ENCODE measurements around the gene DGCR8. TPM values are rescaled to one million over a fixed set of nuclear protein-coding genes. Genes with fewer than 3 reads are reported as not detected.

DGCR8 gene
- total RNA-seq, 1 experiment from 2014 or later = 34.7 TPM

GRCh38 chr22:20095521-20095920 is 15.5 kb downstream of the DGCR8 start:
- no peak overlapping the region for H3K4me3 ChIP-seq
- intact Hi-C loops (cut with micrococcal nuclease; ENCODE audit: unreplicated experiment) = no loop called here
- ChIA-PET POLR2A (ENCODE audit: unreplicated experiment) (no interaction called here), CTCF (no interaction called here)
- no peak for TF ChIP-seq EZH2 (IDR thresholded peaks at IDR 0.05; ENCODE audit: low read depth)
- H3K4me1 ChIP-seq (replicated peaks; ENCODE audit: insufficient read depth) = no peaks in the 10 kb centered on the region
- H2AFZ ChIP-seq = no peak overlapping the region
- no peaks in the 10 kb centered on the region for H3K79me2 ChIP-seq (ENCODE audit: low read depth)
- no peak for DNase-seq
- no peaks in the 10 kb centered on the region for H3K9me2 ChIP-seq (ENCODE audit: insufficient read depth)
- H3K4me2 ChIP-seq = no peak overlapping the region
- no peaks in the 10 kb centered on the region for H3K9me3 ChIP-seq (ENCODE audit: insufficient read depth, low read depth)
- no TSS peak for BruUV-seq (replicated peaks)
- no peaks in the 10 kb centered on the region for H3K27me3 ChIP-seq (ENCODE audit: insufficient read depth, low read depth)
- H3K27ac ChIP-seq = no peak overlapping the region
- H4K20me1 ChIP-seq (ENCODE audit: insufficient read depth) = no peaks in the 10 kb centered on the region
- H3F3A ChIP-seq (ENCODE audit: insufficient read depth, low read depth) = no peaks in the 10 kb centered on the region
- peaks cover 3% of the 10 kb centered on the region; the same call in 1 of the 2 replicates for H3K36me3 ChIP-seq (ENCODE audit: low read depth)

- TF ChIP-seq EZH2 (IDR thresholded peaks at IDR 0.05; ENCODE audit: low read depth) (no peak), CTCF (conservative IDR thresholded peaks at IDR 0.05) (no peak)
These were observed 16.8 kb downstream of the DGCR8 start for GRCh38 chr22:20096574-20097420.

GRCh38 chr22:20099099-20099711 is 19.2 kb downstream of the DGCR8 start:
- DNase-seq = no peak

More at GRCh38 chr22:20096574-20097420, 16.8 kb downstream of the DGCR8 start:
- Histone ChIP-seq H3K4me1 (replicated peaks; ENCODE audit: insufficient read depth) (no peaks in the 10 kb centered on the region), H3K27me3 (ENCODE audit: insufficient read depth, low read depth) (no peaks in the 10 kb centered on the region), H3K9me2 (ENCODE audit: insufficient read depth) (no peaks in the 10 kb centered on the region), H3K36me3 (ENCODE audit: low read depth) (peaks cover 3% of the 10 kb centered on the region; the same call in 1 of the 2 replicates), H2AFZ (no peak overlapping the region), H3K4me3 (no peak overlapping the region), H3K27ac (no peak overlapping the region), H3K4me2 (no peak overlapping the region), H3K79me2 (ENCODE audit: low read depth) (no peaks in the 10 kb centered on the region), H4K20me1 (ENCODE audit: insufficient read depth) (no peaks in the 10 kb centered on the region), H3F3A (ENCODE audit: insufficient read depth, low read depth) (no peaks in the 10 kb centered on the region), H3K9me3 (ENCODE audit: insufficient read depth, low read depth) (no peaks in the 10 kb centered on the region)
- ChIA-PET POLR2A (ENCODE audit: unreplicated experiment) (no interaction called here), CTCF (no interaction called here)
- no peak for DNase-seq
- BruUV-seq (replicated peaks) = no TSS peak
- intact Hi-C loops (cut with micrococcal nuclease; ENCODE audit: unreplicated experiment) = no loop called here

More at GRCh38 chr22:20099099-20099711, 19.2 kb downstream of the DGCR8 start:
- H3K27me3 ChIP-seq (ENCODE audit: insufficient read depth, low read depth) = no peaks in the 10 kb centered on the region
- H3K79me2 ChIP-seq (ENCODE audit: low read depth) = no peaks in the 10 kb centered on the region
- no peaks in the 10 kb centered on the region for H3K9me2 ChIP-seq (ENCODE audit: insufficient read depth)
- H3F3A ChIP-seq (ENCODE audit: insufficient read depth, low read depth) = no peaks in the 10 kb centered on the region
- H3K9me3 ChIP-seq (ENCODE audit: insufficient read depth, low read depth) = no peaks in the 10 kb centered on the region
- H4K20me1 ChIP-seq (ENCODE audit: insufficient read depth) = no peaks in the 10 kb centered on the region
- H3K4me1 ChIP-seq (replicated peaks; ENCODE audit: insufficient read depth) = no peaks in the 10 kb centered on the region
- CTCF ChIA-PET = no interaction called here
- POLR2A ChIA-PET (ENCODE audit: unreplicated experiment) = no interaction called here
- no peak overlapping the region for H2AFZ ChIP-seq
- no TSS peak for BruUV-seq (replicated peaks)
- intact Hi-C loops (cut with micrococcal nuclease; ENCODE audit: unreplicated experiment) = no loop called here
- no peak overlapping the region for H3K4me3 ChIP-seq
- no peak overlapping the region for H3K27ac ChIP-seq
- TF ChIP-seq CTCF (conservative IDR thresholded peaks at IDR 0.05) (no peak), EZH2 (IDR thresholded peaks at IDR 0.05; ENCODE audit: low read depth) (no peak)
- no peak overlapping the region for H3K4me2 ChIP-seq
- peaks cover 3% of the 10 kb centered on the region; the same call in 1 of the 2 replicates for H3K36me3 ChIP-seq (ENCODE audit: low read depth)

Measured in PC-9 (cell line).